Right renal cortex interstitium (tissue), 3 donors: ENCODE measurements around the gene LCA5. TPM values are rescaled to one million over a fixed set of nuclear protein-coding genes. Genes with fewer than 3 reads are reported as not detected.
"Not testable (repeated sequence)": the region's sequence is repeated elsewhere in the genome, so short reads cannot be mapped to it uniquely, and the experiment has no call there.

ENCODE experiments used
- DNase-seq, 3 donors: peaks; one replicate each; pipeline ENCODE4 v3.0.0-alpha.2; 2013; ENCODE audit warnings: low read depth in 3 of 3, low spot score in 2 of 3
- polyA plus RNA-seq, 3 donors: library from polyadenylated mRNA; unstranded; fragments of 120-200 nt; gene quantifications; one replicate each; pipeline ENCODE4 v1.2.1, GENCODE V29; 2013; ENCODE audit not compliant: insufficient read length in 3 of 3

Gene LCA5
- polyA plus RNA-seq: 10 to 100 TPM; 11.0 to 12.9 (median 11.7) TPM

DNA sequence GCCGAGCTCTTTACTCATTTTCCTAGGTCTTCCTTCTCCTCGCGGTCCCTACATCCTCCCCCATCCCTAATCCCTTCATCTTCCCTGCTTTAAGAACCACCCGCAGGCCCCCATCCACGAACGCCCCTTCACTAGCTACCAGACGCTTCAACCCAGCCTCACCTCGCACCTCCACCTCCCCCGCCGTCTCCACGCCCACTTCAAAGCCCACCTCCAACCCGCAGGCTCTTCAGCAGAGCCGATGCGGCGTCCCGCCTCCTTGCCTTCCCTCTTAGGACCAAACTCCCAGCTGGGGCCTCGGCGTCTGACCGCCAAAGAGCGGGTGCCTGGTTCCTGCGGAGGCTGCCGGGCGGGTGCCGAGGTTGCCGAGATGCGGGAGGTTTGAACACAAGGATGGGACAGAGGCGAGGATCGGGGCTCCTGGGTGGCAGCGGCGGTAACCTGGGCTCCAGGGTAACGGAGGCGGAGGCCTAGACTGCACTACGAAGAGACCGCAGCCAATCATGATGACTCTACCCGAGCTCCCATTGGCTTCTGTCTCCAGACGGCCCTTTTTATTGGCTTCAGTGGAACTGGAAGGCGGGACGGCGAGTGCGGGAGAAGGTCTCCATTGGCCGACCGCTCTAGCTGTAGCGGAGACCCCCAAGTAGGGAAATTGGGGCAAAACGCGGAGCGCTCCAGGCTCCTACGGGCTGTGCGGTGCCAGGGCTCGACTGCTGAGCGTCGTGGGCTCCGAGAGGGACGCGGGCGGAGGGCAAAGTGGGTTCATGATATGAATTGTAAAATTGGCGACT, at the start of gene LCA5:
LCA5 (minus strand) TSS at position 477 of the 794 bp plus-strand sequence. CDS start 18,536 bp downstream, outside the sequence.
- peak; percentile 93 to 96 (median 96) for DNase-seq

DNA sequence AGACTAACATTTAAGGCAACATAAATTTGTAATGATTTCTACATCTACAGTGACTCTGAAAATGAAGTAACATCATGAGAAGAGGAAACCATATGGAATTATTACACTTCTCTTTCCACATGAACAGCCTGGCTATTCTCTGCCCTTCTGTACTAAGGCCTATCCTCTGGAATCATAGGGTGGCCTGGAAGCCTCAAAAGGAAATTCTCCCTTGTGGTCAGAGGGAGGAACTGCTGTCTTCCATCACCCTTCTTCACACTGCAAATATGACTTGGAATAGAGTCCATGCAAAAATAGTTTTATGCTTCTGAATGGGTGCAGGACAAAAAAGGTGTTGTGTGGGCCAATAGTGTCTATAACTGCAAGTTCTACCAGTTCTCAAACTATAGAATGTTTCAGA, 49.3 kb upstream of the LCA5 start:
- no peak for DNase-seq

DNA sequence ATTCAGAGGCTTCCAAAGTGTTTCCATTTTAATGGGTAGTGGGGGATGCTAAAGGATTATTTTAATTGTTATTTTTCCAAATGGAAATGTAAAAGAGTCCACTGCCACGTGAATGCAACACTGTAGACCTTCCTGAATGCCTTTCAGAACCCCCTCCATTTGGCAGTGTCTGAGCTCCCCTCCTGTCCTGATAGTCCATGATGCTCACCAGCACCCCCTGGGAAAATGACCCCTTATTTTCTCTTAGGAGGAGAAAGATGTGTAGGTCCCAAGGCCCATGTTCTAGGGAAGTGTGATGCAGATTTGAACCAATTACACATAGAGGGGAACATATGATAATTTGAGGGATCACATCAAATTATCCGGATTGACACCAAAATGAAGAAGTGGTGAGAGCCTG, 47.1 kb upstream of the LCA5 start:
- no peak for DNase-seq

DNA sequence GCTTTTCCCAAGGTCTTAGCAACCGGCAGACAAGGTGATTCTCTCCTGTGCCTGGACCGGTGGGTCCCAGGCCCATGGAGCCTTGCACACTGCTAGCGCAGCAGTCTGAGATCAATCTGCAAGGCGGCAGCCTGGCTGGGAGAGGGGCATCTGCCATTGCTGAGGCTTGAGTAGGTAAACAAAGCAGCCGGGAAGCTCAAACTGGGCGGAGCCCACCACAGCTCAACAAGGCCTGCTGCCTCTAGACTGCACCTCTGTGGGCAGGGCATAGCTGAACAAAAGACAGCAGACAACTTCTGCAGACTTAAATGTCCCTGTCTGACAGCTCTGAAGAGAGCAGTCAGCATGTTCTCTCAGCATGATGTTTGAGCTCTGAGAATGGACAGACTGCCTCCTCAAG, 40.7 kb upstream of the LCA5 start:
- DNase-seq: not testable (repeated sequence)

DNA sequence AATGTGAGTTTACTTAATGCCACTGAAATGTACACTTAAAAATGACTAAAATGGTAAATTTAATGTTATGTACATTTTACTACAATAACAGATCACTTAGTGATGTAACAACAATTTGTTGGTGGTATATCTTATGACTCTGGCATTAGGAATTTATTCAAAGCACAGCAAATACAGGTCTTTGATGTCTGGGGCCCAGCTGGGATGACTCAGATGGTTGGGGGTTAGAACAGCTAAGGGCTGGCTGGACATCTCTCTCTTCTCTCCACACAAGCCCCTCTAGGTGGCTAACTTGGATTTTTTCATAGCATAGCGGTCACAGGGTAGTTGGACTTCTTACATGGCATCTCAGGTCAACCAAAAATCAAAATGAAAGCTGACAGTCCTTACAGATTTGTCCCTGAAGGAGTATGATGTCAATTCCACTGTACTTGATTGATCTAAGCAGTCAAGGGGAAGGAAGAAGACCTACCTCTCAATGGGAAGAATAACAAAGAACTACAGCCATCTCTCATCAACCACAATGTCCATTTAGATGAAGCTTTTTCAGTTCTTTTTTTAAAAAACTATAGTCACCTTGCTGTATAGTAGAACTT, 37.5 kb upstream of the LCA5 start:
- no peak for DNase-seq

DNA sequence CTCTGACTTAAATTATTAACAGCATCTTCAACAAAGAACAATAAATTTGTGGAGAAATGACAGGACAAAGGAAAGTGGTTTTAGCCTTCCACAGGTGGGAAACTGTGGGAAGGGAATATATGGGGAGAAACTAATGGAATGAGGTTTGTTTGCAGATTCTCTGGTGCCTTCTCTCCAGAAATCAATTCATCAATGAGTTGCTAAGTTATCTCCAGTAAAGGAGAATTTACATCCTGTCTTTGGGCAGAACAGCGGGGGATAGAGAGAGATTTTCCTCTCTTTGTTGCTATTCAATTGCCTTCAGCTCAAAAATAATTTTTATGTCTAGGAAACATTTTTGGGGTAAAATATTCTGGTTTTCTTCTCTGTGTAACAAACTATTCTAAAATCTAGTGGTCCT, 36.9 kb upstream of the LCA5 start:
- no peak for DNase-seq

DNA sequence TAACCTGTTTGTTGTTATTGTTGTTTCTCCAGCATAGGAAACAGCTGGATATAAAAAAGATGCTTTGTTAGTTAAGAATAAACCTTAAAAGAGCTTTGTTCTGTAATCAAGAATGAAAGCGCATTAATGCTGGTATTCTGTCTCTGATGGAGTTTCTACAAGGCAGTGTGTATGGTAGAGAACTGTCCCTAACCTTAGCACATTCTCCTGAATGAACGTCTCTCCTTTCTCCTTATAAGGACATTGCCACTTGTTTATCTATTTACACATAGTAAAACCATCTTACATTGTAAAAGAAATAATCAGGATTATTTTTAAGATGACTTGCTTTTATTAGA, 33.8 kb upstream of the LCA5 start:
- DNase-seq: peak in 1 of 3 donors; percentile 12

DNA sequence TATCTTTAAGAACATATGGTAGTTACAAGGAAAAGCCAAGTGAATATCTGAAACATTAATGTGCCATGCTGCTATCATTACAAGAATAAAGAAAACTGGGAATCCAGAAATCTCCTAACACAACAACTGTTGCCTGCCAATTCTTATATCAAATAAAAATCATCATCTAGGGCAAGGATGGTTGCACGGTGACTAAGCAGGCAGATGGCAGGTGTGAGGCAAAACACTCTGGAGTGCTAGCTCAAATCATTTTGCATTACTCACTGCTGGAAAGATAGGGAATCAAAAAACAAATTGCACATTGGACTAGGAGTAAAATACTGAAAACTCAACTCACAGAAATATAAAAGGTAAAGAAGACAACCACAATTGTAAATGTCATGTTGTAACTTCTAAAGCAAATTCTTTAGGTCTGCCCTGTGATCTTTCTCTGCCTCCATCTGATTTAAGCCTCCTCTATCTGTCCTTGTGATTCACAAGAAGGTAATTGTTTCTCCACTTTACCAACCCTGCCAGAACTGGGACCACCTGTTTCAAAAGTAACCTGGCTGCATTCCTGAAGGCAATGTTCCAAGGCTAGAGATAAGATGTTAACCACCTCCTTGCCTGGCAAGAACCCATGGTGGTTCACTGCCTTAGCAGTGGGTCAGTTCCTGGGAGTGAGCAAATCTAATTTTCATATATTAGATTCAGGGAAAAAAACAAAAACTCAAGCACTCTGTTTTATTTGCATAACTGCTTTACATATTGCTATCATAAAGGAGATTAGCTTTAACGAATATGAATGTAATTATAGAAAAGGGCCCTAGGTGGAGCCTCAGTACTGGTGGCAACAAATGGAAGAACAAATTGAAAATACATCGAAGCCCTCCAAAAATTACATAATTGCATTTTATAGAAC, 33.1 kb upstream of the LCA5 start:
- DNase-seq: peak; percentile 47 to 64 (median 59)

DNA sequence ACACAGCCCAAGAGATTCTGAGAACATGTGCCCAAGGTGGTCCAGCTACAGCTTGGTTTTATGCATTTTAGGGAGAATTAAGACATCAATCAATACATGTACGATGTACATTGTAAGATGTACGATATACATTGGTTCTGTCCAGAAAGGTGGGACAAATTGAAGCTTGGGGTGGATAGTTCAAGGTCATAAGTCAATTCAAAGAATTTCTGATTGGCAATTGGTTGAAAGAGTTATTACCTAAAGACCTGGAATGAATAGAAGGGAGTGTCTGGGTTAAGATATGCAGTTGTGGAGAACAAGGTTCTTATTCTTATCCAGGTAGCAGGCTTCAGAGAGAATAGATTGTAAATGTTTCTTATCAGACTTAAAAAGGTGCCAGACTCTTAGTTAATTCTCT, 31.8 kb upstream of the LCA5 start:
- no peak for DNase-seq

DNA sequence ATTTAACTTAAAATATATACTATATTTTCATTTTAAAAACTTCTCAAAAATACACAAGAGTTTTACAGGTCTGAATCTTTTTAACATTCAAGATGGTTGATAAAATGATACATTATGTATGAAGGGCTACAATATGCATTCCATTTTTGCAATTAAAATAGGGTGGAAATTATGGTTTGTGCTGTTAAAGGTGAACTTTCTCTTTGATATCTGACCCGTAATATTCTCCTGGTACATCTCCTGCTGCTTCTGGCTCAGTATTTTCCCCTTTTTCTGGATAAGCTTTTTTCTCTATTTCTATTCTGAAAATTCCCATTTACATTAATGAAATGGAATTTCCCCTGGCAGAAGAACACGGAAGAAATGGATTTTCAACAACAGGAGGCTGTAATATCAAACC, 27.4 kb upstream of the LCA5 start:
- DNase-seq: no peak

DNA sequence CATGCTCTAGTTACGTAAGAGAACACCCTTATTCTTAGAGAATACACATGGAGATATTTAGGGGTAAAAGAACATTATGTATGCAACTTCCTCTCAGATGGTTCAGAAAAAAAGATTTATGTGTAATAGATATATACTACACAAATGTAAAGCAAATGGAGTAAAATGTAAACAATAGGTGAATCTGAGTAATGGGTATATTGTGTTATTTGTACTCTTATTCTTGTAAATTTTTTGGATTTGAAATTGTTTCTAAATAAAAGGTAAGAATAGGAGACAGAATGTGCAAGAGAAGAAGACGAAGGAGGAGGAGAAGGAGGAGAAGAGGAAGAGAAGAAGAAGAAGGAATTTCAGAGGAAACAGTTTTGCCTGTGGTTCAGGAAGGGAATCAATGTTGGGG, 22.5 kb upstream of the LCA5 start:
- no peak for DNase-seq

DNA sequence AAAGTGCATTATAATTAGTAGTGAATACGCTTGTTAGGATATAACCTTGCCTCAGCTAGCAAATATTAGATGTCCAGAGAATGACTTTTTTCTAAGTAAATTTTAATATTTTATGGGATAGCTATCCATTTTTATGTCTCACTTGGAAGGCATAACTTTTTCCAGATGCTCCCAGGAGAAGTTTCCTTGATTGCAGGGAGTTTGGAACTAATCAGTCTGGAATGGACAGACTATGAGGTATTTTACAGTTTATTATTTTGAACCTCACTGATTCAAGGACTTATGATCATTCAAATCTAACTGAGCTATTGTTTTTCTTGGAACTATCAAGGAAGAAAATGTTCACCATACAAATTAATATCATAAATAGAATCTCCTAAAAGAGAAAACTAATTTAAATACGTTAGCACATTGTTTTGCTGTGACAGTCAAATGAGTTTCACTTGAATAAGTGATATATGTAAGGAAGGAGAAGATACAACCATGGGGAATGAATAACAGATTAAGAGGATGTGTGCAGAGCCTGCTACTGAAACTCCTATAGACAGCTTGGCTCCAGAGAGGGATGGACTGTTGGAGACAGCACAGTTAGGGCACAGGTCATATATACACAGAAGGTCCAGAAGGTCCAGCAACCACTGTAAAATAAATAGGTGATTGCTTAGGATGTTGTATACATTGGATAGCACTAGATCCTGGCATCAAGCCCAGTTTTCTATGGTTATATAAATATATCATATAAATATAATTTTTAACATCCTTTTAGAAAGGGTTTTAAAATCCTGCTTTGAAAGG, 20.6 kb upstream of the LCA5 start:
- DNase-seq: no peak

DNA sequence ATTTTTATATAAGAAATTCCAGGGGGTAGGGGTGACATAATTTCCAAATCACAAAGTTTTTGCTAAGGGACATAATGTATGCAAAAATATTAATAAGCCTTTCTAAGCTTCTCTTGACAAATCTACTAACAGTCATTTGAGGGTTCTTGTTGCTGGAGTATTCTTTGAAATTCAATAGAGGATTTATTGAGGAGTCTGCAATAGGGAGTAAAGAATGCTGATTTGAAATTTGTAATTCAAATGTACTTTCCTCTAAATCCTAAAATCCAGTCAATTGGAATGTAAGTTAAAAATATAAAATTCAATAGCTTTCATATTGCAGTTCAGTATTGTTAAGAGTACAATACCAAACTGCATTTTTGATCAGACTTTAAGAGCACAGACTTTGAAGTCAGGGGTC, 17.1 kb upstream of the LCA5 start:
- DNase-seq: no peak

DNA sequence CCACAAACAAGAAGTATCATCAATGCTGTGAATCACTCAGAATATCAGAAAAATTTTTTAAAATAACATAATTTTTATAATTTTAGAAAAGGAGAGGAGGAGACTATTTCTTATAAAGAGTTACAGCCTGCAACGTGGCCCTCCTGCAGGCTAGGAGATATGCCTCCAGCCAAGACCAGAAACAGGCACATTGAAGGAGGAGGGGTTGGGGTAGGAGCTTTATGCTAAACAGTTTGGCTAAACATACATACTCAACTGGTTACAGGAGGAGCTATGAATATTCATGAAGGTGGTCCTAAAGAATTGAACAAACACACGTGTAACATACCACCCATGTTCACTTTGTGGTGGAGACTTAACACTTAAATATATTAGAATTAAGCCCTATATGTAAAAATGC, 14.2 kb upstream of the LCA5 start:
- no peak for DNase-seq

DNA sequence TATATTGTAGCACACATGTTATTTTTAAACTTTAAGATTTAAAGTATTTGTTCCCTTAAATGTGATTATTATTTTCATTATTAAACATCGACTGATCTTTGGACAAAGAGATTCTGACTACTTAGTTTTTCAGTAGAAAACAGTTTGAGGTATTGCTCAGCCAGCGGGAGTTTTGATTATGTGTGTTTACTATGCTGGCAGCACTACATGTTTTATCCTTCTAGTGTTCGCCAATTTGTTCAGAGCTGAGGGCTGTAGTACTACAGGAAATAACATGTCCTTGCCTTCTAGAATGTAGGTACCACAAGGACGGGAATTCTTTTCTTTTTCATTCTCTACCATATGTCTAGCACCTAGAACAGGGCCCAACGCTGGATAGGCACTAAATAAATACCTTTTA, 11.1 kb upstream of the LCA5 start:
- no peak for DNase-seq

DNA sequence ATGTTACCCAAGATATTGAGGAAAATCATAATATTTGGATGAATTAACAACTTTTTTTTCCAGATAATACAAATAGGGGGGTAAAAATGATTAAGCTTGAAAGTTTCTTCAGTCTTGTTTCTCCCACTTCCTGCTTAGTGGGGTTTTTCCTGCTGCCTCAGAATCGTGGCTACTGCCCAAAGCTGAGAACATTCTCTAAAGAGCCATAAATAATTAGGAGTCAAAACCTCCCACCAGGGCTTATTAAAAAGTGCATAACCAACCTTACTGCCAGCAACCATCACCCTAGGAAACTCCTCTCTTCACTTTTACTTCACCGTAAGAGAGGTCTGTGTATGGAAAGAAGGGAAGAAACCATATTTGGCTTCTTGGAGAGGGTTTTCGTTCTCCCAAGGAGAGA, 9.0 kb upstream of the LCA5 start:
- no peak for DNase-seq

DNA sequence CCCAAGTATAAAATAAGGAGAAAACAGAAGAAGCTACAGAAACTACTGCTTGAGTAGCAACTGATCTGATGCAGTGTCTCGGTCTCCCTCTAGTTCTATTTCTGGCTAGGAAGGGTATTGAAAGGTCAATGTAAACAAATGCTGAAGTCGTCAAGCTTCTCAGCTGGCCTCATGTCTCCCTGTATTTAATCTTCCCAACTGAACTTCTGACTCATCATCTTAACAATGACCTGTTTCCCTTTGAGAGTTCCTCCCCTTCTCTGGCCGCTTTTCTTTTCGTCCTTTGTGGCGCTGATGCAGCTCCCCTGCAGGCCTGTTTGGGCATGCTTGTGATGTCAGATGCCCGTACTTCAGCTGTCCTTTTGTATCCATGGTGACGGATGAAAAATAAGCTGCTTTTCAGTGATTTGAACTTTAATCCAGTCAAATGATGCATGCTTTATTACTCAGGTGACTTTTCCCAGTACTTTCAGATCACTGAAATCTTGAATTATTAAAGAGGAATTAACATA, 7.8 kb upstream of the LCA5 start:
- DNase-seq: peak; percentile 69 to 82 (median 81)

DNA sequence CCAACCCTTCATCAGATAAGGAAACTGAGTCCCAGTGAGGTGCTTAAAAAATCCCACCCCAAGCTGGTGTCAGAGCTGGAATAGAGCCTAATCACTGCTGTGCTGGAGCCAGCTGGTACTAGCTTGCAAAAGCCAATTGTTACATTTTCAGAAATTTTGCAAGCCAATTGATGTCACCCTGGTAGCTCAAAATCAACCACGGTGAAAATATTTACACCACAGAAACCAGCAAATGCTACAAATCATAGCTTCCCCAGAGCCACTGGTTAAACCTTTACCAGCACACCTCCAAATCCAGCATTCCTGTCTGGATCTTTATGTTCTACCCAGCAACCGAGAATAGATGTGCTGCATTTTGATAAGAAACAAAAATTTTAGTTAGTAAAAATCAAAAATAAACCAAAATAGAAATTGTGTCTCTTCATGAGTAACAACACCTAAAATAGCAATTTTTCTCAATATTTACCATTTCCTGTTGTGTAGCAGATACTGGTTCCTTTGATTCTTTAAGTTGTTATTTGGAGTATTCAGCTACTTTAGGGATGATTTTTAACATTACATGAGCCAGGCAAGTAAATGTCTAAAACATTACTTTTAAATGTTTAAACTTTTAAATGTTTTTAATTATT, 7.2 kb upstream of the LCA5 start:
- no peak for DNase-seq

DNA sequence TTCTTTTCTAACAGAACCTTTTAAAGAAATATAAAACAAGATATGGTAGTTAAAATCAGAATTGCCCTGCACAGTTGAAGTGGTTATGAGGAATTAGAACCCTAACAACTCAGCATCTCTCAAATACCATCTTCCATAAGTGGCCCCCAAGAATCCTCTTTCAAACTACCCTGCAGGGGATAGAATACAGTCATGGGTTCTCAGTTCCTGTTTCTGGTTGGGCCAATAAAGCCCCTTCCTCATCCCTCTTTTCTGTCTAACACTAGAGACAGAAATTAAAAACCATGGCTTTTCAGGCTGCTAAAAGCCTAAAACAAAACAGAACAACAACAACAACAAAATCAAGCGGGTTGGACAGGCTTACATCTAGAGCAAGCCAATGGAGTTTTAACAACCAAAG, 6.7 kb upstream of the LCA5 start:
- no peak for DNase-seq

DNA sequence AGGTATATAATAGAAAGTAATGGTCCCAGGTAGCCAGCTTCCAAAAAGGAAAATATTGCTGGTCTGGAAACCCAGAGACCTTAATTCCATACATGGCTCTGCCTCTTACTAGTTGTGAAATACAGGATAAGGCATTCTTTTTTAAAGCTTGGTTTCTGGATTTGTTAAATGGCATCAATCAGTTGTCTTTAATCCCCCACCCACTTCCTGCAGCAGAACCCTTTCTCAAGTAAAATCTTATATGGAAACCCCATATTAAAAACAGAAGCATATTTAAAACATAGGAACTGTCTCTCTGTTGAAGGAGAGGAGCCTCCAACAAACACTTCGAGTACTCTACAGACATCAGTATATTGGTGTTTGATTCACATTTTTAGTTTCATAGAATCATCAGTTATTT, 6.2 kb upstream of the LCA5 start:
- no peak for DNase-seq
